ENCODE measurements around the gene GRXCR2. TPM values are rescaled to one million over a fixed set of nuclear protein-coding genes. Genes with fewer than 3 reads are reported as not detected.

Gene GRXCR2
- total RNA-seq, 1 donor from 2014 or later, result not detected

DNA sequence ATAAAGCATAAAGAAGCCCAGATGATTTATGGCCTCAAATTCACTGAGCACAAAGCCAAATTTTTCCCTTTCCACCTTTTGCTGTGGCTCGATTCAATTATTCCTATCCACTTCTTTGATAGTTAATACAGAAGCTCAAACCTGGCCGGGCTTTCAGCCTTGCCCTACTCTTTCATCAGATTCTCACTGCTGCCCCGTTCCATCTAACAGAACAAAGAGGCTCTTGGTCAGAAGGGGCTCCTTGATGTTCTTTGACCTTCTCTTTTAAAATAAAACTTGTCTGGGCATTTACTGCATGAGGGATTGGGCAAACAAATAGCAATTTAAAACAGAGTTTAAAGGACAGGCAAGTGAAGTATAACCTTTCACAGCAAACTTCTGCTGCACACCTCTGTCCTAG is 9.8 kb downstream of the GRXCR2 start:
- Mint-ChIP-seq H3K36me3 (ENCODE audit: low read depth, unreplicated experiment) (no peaks in the 10 kb centered on the region), H3K9me3 (ENCODE audit: unreplicated experiment) (peaks cover 17% of the 10 kb centered on the region), H3K27ac (ENCODE audit: unreplicated experiment) (no peak overlapping the region), H3K4me1 (ENCODE audit: low read depth, unreplicated experiment) (no peaks in the 10 kb centered on the region), H3K27me3 (ENCODE audit: low read depth, unreplicated experiment) (no peaks in the 10 kb centered on the region), H3K4me3 (ENCODE audit: unreplicated experiment) (no peak overlapping the region)
- TF ChIP-seq CTCF (IDR thresholded peaks at IDR 0.05; ENCODE audit: insufficient read depth, low read depth, low read length), result no peak
- TF ChIP-seq EZH2 (IDR thresholded peaks at IDR 0.05; ENCODE audit: insufficient read depth, low read length), result no peak
- H3K4me1 ChIP-seq (ENCODE audit: insufficient read depth, low read length), result peaks cover 6% of the 10 kb centered on the region
- no peak overlapping the region for H2AFZ ChIP-seq (ENCODE audit: low read depth, low read length)
- no peak overlapping the region for H3K4me3 ChIP-seq (ENCODE audit: insufficient read depth, low read depth, low read length)
- no peaks in the 10 kb centered on the region for H3K79me2 ChIP-seq (ENCODE audit: insufficient read depth, low read length)
- DNase-seq (ENCODE audit: low read depth), result no peak
- no peaks in the 10 kb centered on the region for H3K36me3 ChIP-seq (ENCODE audit: insufficient read depth, low read length)
- H3K9me3 ChIP-seq (ENCODE audit: insufficient read depth, low read depth, low read length), result no peaks in the 10 kb centered on the region
- H3K27ac ChIP-seq (ENCODE audit: low read depth, low read length), result no peak overlapping the region
- no peaks in the 10 kb centered on the region for H4K20me1 ChIP-seq (ENCODE audit: insufficient read depth, low read length)
- FAIRE-seq, result no peak
- H3K9ac ChIP-seq (ENCODE audit: low read length), result no peak overlapping the region
- H3K4me2 ChIP-seq (ENCODE audit: low read length), result no peak overlapping the region
- no peaks in the 10 kb centered on the region for H3K27me3 ChIP-seq (ENCODE audit: insufficient read depth, low read length)

- H2AFZ ChIP-seq (ENCODE audit: low read depth, low read length), result no peak overlapping the region
- Mint-ChIP-seq H3K4me1 (ENCODE audit: low read depth, unreplicated experiment) (peaks cover 13% of the 10 kb centered on the region), H3K4me3 (ENCODE audit: unreplicated experiment) (no peak overlapping the region), H3K27me3 (ENCODE audit: low read depth, unreplicated experiment) (no peaks in the 10 kb centered on the region), H3K9me3 (ENCODE audit: unreplicated experiment) (peaks cover 14% of the 10 kb centered on the region), H3K27ac (ENCODE audit: unreplicated experiment) (no peak overlapping the region), H3K36me3 (ENCODE audit: low read depth, unreplicated experiment) (no peaks in the 10 kb centered on the region)
- no peaks in the 10 kb centered on the region for H3K79me2 ChIP-seq (ENCODE audit: insufficient read depth, low read length)
- H3K27ac ChIP-seq (ENCODE audit: low read depth, low read length), result no peak overlapping the region
- H3K27me3 ChIP-seq (ENCODE audit: insufficient read depth, low read length), result no peaks in the 10 kb centered on the region
- no peak for FAIRE-seq
- H3K9ac ChIP-seq (ENCODE audit: low read length), result no peak overlapping the region
- no peaks in the 10 kb centered on the region for H4K20me1 ChIP-seq (ENCODE audit: insufficient read depth, low read length)
- TF ChIP-seq CTCF (IDR thresholded peaks at IDR 0.05; ENCODE audit: insufficient read depth, low read depth, low read length) (peak; percentile 15), EZH2 (IDR thresholded peaks at IDR 0.05; ENCODE audit: insufficient read depth, low read length) (no peak)
- no peak for DNase-seq (ENCODE audit: low read depth)
- H3K4me3 ChIP-seq (ENCODE audit: insufficient read depth, low read depth, low read length), result no peak overlapping the region
- H3K9me3 ChIP-seq (ENCODE audit: insufficient read depth, low read depth, low read length), result no peaks in the 10 kb centered on the region
- H3K4me2 ChIP-seq (ENCODE audit: low read length), result no peak overlapping the region
- peaks cover 21% of the 10 kb centered on the region for H3K4me1 ChIP-seq (ENCODE audit: insufficient read depth, low read length)
- H3K36me3 ChIP-seq (ENCODE audit: insufficient read depth, low read length), result no peaks in the 10 kb centered on the region
Measured at GRCh38 chr5:145859897-145860296, 12.9 kb downstream of the GRXCR2 start.

GRCh38 chr5:145859453-145859852 is 13.4 kb downstream of the GRXCR2 start:
- Histone ChIP-seq H3K4me1 (ENCODE audit: insufficient read depth, low read length) (peaks cover 26% of the 10 kb centered on the region), H3K9me3 (ENCODE audit: insufficient read depth, low read depth, low read length) (no peaks in the 10 kb centered on the region), H3K79me2 (ENCODE audit: insufficient read depth, low read length) (no peaks in the 10 kb centered on the region), H3K27me3 (ENCODE audit: insufficient read depth, low read length) (no peaks in the 10 kb centered on the region), H3K36me3 (ENCODE audit: insufficient read depth, low read length) (no peaks in the 10 kb centered on the region), H3K27ac (ENCODE audit: low read depth, low read length) (no peak overlapping the region), H3K4me2 (ENCODE audit: low read length) (no peak overlapping the region), H3K4me3 (ENCODE audit: insufficient read depth, low read depth, low read length) (no peak overlapping the region), H4K20me1 (ENCODE audit: insufficient read depth, low read length) (no peaks in the 10 kb centered on the region), H3K9ac (ENCODE audit: low read length) (no peak overlapping the region), H2AFZ (ENCODE audit: low read depth, low read length) (no peak overlapping the region)
- Mint-ChIP-seq H3K4me3 (ENCODE audit: unreplicated experiment) (no peak overlapping the region), H3K9me3 (ENCODE audit: unreplicated experiment) (peaks cover 10% of the 10 kb centered on the region), H3K36me3 (ENCODE audit: low read depth, unreplicated experiment) (no peaks in the 10 kb centered on the region), H3K27ac (ENCODE audit: unreplicated experiment) (no peak overlapping the region), H3K4me1 (ENCODE audit: low read depth, unreplicated experiment) (peaks cover 17% of the 10 kb centered on the region), H3K27me3 (ENCODE audit: low read depth, unreplicated experiment) (no peaks in the 10 kb centered on the region)
- TF ChIP-seq CTCF (IDR thresholded peaks at IDR 0.05; ENCODE audit: insufficient read depth, low read depth, low read length) (no peak), EZH2 (IDR thresholded peaks at IDR 0.05; ENCODE audit: insufficient read depth, low read length) (no peak)
- FAIRE-seq (no peak), DNase-seq (ENCODE audit: low read depth) (no peak)

All from astrocyte (in vitro differentiated cells and primary cell).